Activated CD8-positive, alpha-beta T cell treated with anti-CD3 and anti-CD28 coated beads for 36 hours (primary cell): ENCODE results near the gene RESF1. TPM values are rescaled to one million over a fixed set of nuclear protein-coding genes. Genes with fewer than 3 reads are reported as not detected.

Experiments used
- ATAC-seq: fragments of 200-7000 bp; cut with Tn5 transposase; one replicate; pipeline ENCODE4 v1.10.0; 2021; ENCODE audit warnings: mild to moderate bottlenecking, moderate library complexity
- CTCF ChIA-PET: fragments of 350-600 bp; sonication (Branson Sonifier 250); formaldehyde crosslinking; loops from one replicate; lab custom pipeline; 2021; ENCODE audit warnings: antibody characterized with exemption; lab: Charles Lee
- POLR2A ChIA-PET: fragments of 350-600 bp; sonication (Branson Sonifier 250); formaldehyde crosslinking; loops from one replicate; lab custom pipeline; 2021; ENCODE audit warnings: antibody characterized with exemption; lab: Charles Lee
- DNase-seq: peaks from one replicate; pipeline ENCODE4 v3.0.0-alpha.2; 2020
- H3K27ac Mint-ChIP-seq: one replicate; pipeline ENCODE4 v1.8.0; 2021; ENCODE audit warnings: mild to moderate bottlenecking, mixed read lengths
- H3K27me3 Mint-ChIP-seq: one replicate; pipeline ENCODE4 v1.8.0; 2021; ENCODE audit warnings: mixed read lengths
- H3K36me3 Mint-ChIP-seq: one replicate; pipeline ENCODE4 v1.8.0; 2021; ENCODE audit warnings: low read depth, mixed read lengths
- H3K4me1 Mint-ChIP-seq: one replicate; pipeline ENCODE4 v1.8.0; 2021; ENCODE audit warnings: low read depth, mixed read lengths
- H3K4me3 Mint-ChIP-seq: one replicate; pipeline ENCODE4 v1.8.0; 2021; ENCODE audit warnings: mild to moderate bottlenecking, moderate library complexity, mixed read lengths
- H3K9me3 Mint-ChIP-seq: one replicate; pipeline ENCODE4 v1.8.0; 2021; ENCODE audit warnings: mixed read lengths
- intact Hi-C: fragments of 100-400 bp; cut with micrococcal nuclease; formaldehyde crosslinking; loops from one replicate; pipeline ENCODE4 v1.10.0; 2022
- total RNA-seq, 2 experiments: library from RNA; stranded (reverse); gene quantifications; one replicate each; pipeline ENCODE4 v1.2.3, GENCODE V29; 2021
- TF ChIP-seq, protein P1 (sequence below): fragments of 200-600 bp; IDR thresholded peaks from one replicate; pipeline ENCODE4 v1.8.0; 2022; ENCODE audit warnings: antibody characterized with exemption, mild to moderate bottlenecking

Gene RESF1
- total RNA-seq, 2 experiments from 2014 or later = 70.8 to 83.3 TPM

DNA sequence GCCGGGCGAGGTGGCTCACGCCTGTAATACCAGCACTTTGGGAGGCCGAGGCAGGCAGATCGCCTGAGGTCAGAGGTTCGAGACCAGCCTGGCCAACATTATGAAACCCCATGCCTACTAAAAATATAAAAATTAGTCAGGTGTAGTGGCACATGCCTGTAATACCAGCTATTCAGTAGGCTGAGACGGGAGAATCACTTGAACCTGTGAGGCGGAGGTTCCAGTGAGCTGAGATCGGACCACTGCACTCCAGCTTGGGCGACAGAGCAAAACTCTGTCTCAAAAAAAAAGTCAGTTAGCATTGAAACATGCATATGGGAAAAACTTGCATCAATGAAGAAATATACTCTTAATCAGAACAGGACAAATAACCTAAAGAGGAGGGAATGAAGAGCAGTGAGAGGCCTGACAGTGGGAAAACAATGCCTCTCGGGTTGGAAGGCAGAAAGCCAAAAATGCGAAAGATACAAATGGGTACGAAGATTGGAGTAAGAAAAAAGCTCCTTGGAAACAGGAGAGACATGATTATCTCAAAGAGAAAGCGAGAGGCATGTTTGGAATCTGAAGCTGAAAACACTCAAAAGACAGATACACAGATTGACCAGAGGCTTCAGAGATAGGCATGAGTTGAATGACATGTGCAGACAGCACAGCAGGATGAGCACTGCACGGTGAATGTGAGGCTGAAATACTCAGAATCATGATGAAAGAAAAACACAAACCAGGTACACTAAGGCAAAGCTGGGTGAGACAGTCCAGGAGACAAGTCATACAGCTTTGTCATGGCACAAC lies 30.6 kb downstream of the RESF1 start:
- no peak overlapping the region for H3K4me3 Mint-ChIP-seq
- H3K27ac Mint-ChIP-seq = peak overlapping the region; percentile 86
- peaks cover 42% of the 10 kb centered on the region for H3K9me3 Mint-ChIP-seq
- DNase-seq (peak; percentile 38), ATAC-seq (peak; percentile 41)
- no peaks in the 10 kb centered on the region for H3K27me3 Mint-ChIP-seq
- H3K36me3 Mint-ChIP-seq = peaks cover 85% of the 10 kb centered on the region
- ChIA-PET CTCF (interaction anchor here (1.2 to 2.8 kb wide), 5 partner anchors 11 to 336 kb away, joined by 3 to 8 read pairs (median 4); no protein-coding TSS in a partner anchor), POLR2A (interaction anchor here (0.6 to 2.9 kb wide), 3 partner anchors 9 to 28 kb away, joined by 3 to 16 read pairs (median 5); no protein-coding TSS in a partner anchor)
- peaks cover 64% of the 10 kb centered on the region for H3K4me1 Mint-ChIP-seq
- TF ChIP-seq, protein P1, sequence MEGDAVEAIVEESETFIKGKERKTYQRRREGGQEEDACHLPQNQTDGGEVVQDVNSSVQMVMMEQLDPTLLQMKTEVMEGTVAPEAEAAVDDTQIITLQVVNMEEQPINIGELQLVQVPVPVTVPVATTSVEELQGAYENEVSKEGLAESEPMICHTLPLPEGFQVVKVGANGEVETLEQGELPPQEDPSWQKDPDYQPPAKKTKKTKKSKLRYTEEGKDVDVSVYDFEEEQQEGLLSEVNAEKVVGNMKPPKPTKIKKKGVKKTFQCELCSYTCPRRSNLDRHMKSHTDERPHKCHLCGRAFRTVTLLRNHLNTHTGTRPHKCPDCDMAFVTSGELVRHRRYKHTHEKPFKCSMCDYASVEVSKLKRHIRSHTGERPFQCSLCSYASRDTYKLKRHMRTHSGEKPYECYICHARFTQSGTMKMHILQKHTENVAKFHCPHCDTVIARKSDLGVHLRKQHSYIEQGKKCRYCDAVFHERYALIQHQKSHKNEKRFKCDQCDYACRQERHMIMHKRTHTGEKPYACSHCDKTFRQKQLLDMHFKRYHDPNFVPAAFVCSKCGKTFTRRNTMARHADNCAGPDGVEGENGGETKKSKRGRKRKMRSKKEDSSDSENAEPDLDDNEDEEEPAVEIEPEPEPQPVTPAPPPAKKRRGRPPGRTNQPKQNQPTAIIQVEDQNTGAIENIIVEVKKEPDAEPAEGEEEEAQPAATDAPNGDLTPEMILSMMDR = no peak
- intact Hi-C loops = no loop called here

DNA sequence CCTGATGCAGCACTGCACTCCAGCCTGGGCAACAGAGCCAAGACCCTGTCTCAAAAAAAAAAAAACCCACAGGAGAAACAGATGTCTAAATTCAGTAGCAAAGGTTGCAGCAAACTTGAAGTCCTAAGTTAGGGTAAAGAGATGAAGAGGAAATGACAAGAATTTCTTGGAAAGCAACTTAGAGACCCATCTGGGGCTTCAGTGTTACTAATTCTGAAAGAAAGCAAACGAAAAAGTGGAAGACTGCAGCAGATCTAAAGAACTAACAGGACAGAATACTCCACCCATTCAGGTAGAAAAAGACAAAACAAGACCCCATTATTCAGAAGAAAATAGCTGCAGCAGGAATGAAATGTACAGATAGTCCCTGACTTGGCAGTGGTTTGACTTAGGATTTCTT lies 31.9 kb downstream of the RESF1 start:
- Mint-ChIP-seq H3K36me3 (peaks cover 78% of the 10 kb centered on the region), H3K4me3 (no peak overlapping the region), H3K4me1 (peaks cover 50% of the 10 kb centered on the region), H3K27ac (peak overlapping the region; percentile 86), H3K9me3 (peaks cover 28% of the 10 kb centered on the region), H3K27me3 (no peaks in the 10 kb centered on the region)
- ATAC-seq = peak; percentile 57
- TF ChIP-seq, protein P1 = no peak
- POLR2A ChIA-PET = interaction anchor here (0.7 to 2.9 kb wide), 4 partner anchors 10 to 32 kb away, joined by 3 to 16 read pairs (median 6); partner anchors contain the start of gene RESF1
- intact Hi-C loops = no loop called here
- no peak for DNase-seq
- CTCF ChIA-PET = interaction anchor here (1.3 to 2.8 kb wide), 3 partner anchors 10 to 25 kb away, joined by 4 to 8 read pairs (median 7); no protein-coding TSS in a partner anchor

DNA sequence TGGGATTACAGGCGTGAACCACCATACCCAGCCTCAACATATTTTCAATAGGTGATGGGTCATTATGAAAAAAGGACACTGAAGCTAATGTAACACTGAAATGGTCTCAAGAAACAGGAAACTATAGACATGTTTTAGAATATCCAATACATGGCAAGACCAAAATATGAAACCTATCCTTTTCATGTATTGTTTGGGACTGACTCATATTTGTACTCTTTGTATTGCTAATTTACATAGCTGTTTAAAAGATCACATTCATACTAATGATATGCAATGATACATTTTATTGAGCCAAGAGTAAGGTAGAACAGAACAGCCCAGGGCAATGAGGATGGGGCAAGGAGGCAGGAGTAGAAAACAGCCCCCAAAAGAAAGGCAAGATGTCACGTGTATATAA lies 32.6 kb downstream of the RESF1 start:
- Mint-ChIP-seq H3K4me3 (peak overlapping the region; percentile 16), H3K27me3 (no peaks in the 10 kb centered on the region), H3K36me3 (peaks cover 75% of the 10 kb centered on the region), H3K4me1 (peaks cover 43% of the 10 kb centered on the region), H3K27ac (peak overlapping the region; percentile 86), H3K9me3 (peaks cover 22% of the 10 kb centered on the region)
- peak; percentile 26 for DNase-seq
- intact Hi-C loops = no loop called here
- TF ChIP-seq, protein P1 = no peak
- ChIA-PET CTCF (interaction anchor here (2.3 to 2.8 kb wide), 2 partner anchors 9 to 25 kb away, joined by 7 to 8 read pairs; no protein-coding TSS in a partner anchor), POLR2A (interaction anchor here (0.7 to 2.9 kb wide), 7 partner anchors 11 to 100 kb away, joined by 3 to 16 read pairs (median 3); partner anchors contain the start of gene RESF1)
- ATAC-seq = peak; percentile 77

DNA sequence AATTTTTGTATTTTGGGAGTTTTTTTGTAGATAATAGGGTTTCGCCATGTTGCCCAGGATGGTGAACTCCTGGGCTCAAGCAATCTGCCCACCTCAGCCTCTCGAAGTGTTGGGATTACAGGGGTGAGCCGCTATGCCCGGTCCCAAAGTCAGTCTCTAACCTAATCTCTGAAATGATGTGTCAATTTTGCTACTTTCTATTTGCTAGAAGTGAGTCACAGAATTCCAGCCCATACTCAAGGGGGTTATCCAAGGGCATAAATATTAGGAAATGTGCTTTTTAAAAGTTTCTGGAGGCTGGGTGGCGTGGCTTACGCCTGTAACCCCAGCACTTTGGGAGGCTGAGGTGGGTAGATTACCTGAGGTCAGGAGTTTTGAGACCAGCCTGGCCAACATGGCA lies 40.5 kb downstream of the RESF1 start:
- ChIA-PET POLR2A (no interaction called here), CTCF (no interaction called here)
- peaks cover 2% of the 10 kb centered on the region for H3K4me1 Mint-ChIP-seq
- H3K27me3 Mint-ChIP-seq = no peaks in the 10 kb centered on the region
- H3K4me3 Mint-ChIP-seq = no peak overlapping the region
- no peaks in the 10 kb centered on the region for H3K9me3 Mint-ChIP-seq
- ATAC-seq (no peak), DNase-seq (no peak)
- H3K27ac Mint-ChIP-seq = no peak overlapping the region
- TF ChIP-seq, protein P1 = no peak
- intact Hi-C loops = no loop called here
- peaks cover 48% of the 10 kb centered on the region for H3K36me3 Mint-ChIP-seq
